BLaER1 treated with 17β-estradiol and CSF1 and Interleukin-3, amounts not matched to agents 10 nM and 100 nM (cell line): ENCODE measurements around the gene CNEP1R1.
A peak's percentile ranks its signal among the peaks of the same experiment; 100 is the strongest.

ENCODE experiments used
- H3K27ac ChIP-seq, 11 experiments: shearing (Covaris generic); formaldehyde crosslinking; 2 replicates each; pipeline ENCODE4 v1.8.1; 2022
- H3K27me3 ChIP-seq, 11 experiments: shearing (Covaris generic); formaldehyde crosslinking; 2 replicates each; pipeline ENCODE4 v1.8.1; 2022
- H3K36me3 ChIP-seq, 11 experiments: shearing (Covaris generic); formaldehyde crosslinking; 2 replicates each; pipeline ENCODE4 v1.8.1; 2022
- H3K4me1 ChIP-seq, 10 experiments: shearing (Covaris generic); formaldehyde crosslinking; 2 replicates each; pipeline ENCODE4 v1.8.1; 2022
- H3K4me2 ChIP-seq, 11 experiments: shearing (Covaris generic); formaldehyde crosslinking; 2 replicates each; pipeline ENCODE4 v1.8.1; 2022
- H3K4me3 ChIP-seq, 10 experiments: shearing (Covaris generic); formaldehyde crosslinking; 2 replicates each; pipeline ENCODE4 v1.8.1; 2022
- H3K9ac ChIP-seq, 11 experiments: shearing (Covaris generic); formaldehyde crosslinking; 2 replicates each; pipeline ENCODE4 v1.8.1; 2022
- H3K9me3 ChIP-seq, 11 experiments: shearing (Covaris generic); formaldehyde crosslinking; replicated peaks in 1 of 11; 2 replicates each; pipeline ENCODE4 v1.8.1; 2022
- H4K20me1 ChIP-seq, 11 experiments: shearing (Covaris generic); formaldehyde crosslinking; 2 replicates each; pipeline ENCODE4 v1.8.1; 2022
- Cebpa-rat ChIP-seq, 11 experiments: shearing (Covaris generic); IDR thresholded peaks; 2 replicates each; pipeline ENCODE4 v1.8.1; 2022

Gene CNEP1R1

GRCh38 chr16:49995720-49996119 is 29.3 kb upstream of the CNEP1R1 start:
- H4K20me1 ChIP-seq = no peaks in the 10 kb centered on the region
- H3K36me3 ChIP-seq = no peaks in the 10 kb centered on the region
- H3K27ac ChIP-seq = no peak overlapping the region
- no peaks in the 10 kb centered on the region for H3K9me3 ChIP-seq
- H3K4me2 ChIP-seq = no peak overlapping the region
- H3K9ac ChIP-seq = no peak overlapping the region
- no peak overlapping the region for H3K4me3 ChIP-seq
- no peaks in the 10 kb centered on the region for H3K27me3 ChIP-seq
- H3K4me1 ChIP-seq = no peaks in the 10 kb centered on the region
- no peak for TF ChIP-seq Cebpa-rat (IDR thresholded peaks at IDR 0.05)

- H3K36me3 ChIP-seq = no peaks in the 10 kb centered on the region
- TF ChIP-seq Cebpa-rat (IDR thresholded peaks at IDR 0.05) = peak in 4 of 11 experiments; percentile 17 to 68 (median 23); a peak in 2 of 22 replicates
- 0 out of 22 replicates have a peak, but pooled peaks cover 0 to 3% (median 0%) of the 10 kb centered on the region in 11 experiments for H3K9me3 ChIP-seq
- no peaks in the 10 kb centered on the region for H3K27me3 ChIP-seq
- H4K20me1 ChIP-seq = no peaks in the 10 kb centered on the region
- H3K4me3 ChIP-seq = no peak overlapping the region
- no peak overlapping the region for H3K27ac ChIP-seq
- no peak overlapping the region for H3K4me2 ChIP-seq
- H3K9ac ChIP-seq = no peak overlapping the region
- no peaks in the 10 kb centered on the region for H3K4me1 ChIP-seq
Observed at GRCh38 chr16:49997721-49998251, 27.2 kb upstream of the CNEP1R1 start.

- no peak overlapping the region for H3K27ac ChIP-seq
- no peak overlapping the region for H3K9ac ChIP-seq
- no peak for TF ChIP-seq Cebpa-rat (IDR thresholded peaks at IDR 0.05)
- H3K4me3 ChIP-seq = no peak overlapping the region
- H3K4me1 ChIP-seq = no peaks in the 10 kb centered on the region
- H4K20me1 ChIP-seq = no peaks in the 10 kb centered on the region
- no peak overlapping the region for H3K4me2 ChIP-seq
- no peaks in the 10 kb centered on the region for H3K27me3 ChIP-seq
- H3K9me3 ChIP-seq = 0 out of 22 replicates have a peak, but pooled peaks cover 0 to 3% (median 0%) of the 10 kb centered on the region in 11 experiments
- no peaks in the 10 kb centered on the region for H3K36me3 ChIP-seq
Observed at GRCh38 chr16:49998991-49999390, 26.0 kb upstream of the CNEP1R1 start.

GRCh38 chr16:50001144-50001543 is 23.9 kb upstream of the CNEP1R1 start:
- Histone ChIP-seq H3K4me2 (no peak overlapping the region), H3K9me3 (peaks cover 0 to 9% (median 0%) of the 10 kb centered on the region in 11 experiments; a peak in 6 of 22 replicates)
- no peak for TF ChIP-seq Cebpa-rat (IDR thresholded peaks at IDR 0.05)

GRCh38 chr16:50002190-50002589 is 22.8 kb upstream of the CNEP1R1 start:
- peaks cover 5 to 19% (median 10%) of the 10 kb centered on the region in 11 experiments; a peak in 19 of 22 replicates for H3K9me3 ChIP-seq
- no peaks in the 10 kb centered on the region for H3K36me3 ChIP-seq
- H3K4me1 ChIP-seq = no peaks in the 10 kb centered on the region
- H3K27me3 ChIP-seq = no peaks in the 10 kb centered on the region
- H3K4me2 ChIP-seq = no peak overlapping the region
- no peak overlapping the region for H3K27ac ChIP-seq
- no peak overlapping the region for H3K9ac ChIP-seq
- H3K4me3 ChIP-seq = no peak overlapping the region
- no peaks in the 10 kb centered on the region for H4K20me1 ChIP-seq
- TF ChIP-seq Cebpa-rat (IDR thresholded peaks at IDR 0.05) = no peak

More at GRCh38 chr16:50001144-50001543, 23.9 kb upstream of the CNEP1R1 start:
- no peak overlapping the region for H3K9ac ChIP-seq
- no peaks in the 10 kb centered on the region for H3K27me3 ChIP-seq
- H3K4me1 ChIP-seq = no peaks in the 10 kb centered on the region
- H3K27ac ChIP-seq = no peak overlapping the region
- H4K20me1 ChIP-seq = no peaks in the 10 kb centered on the region
- no peaks in the 10 kb centered on the region for H3K36me3 ChIP-seq
- no peak overlapping the region for H3K4me3 ChIP-seq

- peaks cover 19 to 35% (median 27%) of the 10 kb centered on the region in 11 experiments for H3K9me3 ChIP-seq
- no peaks in the 10 kb centered on the region for H3K27me3 ChIP-seq
- H3K4me3 ChIP-seq = no peak overlapping the region
- no peak for TF ChIP-seq Cebpa-rat (IDR thresholded peaks at IDR 0.05)
- H4K20me1 ChIP-seq = no peaks in the 10 kb centered on the region
- no peak overlapping the region for H3K4me2 ChIP-seq
- no peaks in the 10 kb centered on the region for H3K4me1 ChIP-seq
- H3K36me3 ChIP-seq = no peaks in the 10 kb centered on the region
- no peak overlapping the region for H3K9ac ChIP-seq
- no peak overlapping the region for H3K27ac ChIP-seq
Observed at GRCh38 chr16:50004239-50004638, 20.8 kb upstream of the CNEP1R1 start.

- Histone ChIP-seq H3K4me1 (peaks cover 0 to 11% (median 8%) of the 10 kb centered on the region in 10 experiments; a peak in 14 of 20 replicates), H3K36me3 (no peaks in the 10 kb centered on the region), H3K27me3 (no peaks in the 10 kb centered on the region), H3K4me3 (no peak overlapping the region), H3K27ac (no peak overlapping the region), H3K9ac (no peak overlapping the region), H3K9me3 (peaks cover 19 to 35% (median 27%) of the 10 kb centered on the region in 11 experiments), H3K4me2 (no peak overlapping the region), H4K20me1 (no peaks in the 10 kb centered on the region)
- no peak for TF ChIP-seq Cebpa-rat (IDR thresholded peaks at IDR 0.05)
Observed at GRCh38 chr16:50006964-50007363, 18.1 kb upstream of the CNEP1R1 start.

- no peaks in the 10 kb centered on the region for H4K20me1 ChIP-seq
- H3K27ac ChIP-seq = no peak overlapping the region
- H3K27me3 ChIP-seq = no peaks in the 10 kb centered on the region
Observed at GRCh38 chr16:50007744-50008143, 17.3 kb upstream of the CNEP1R1 start.

GRCh38 chr16:50010212-50010611 is 14.8 kb upstream of the CNEP1R1 start:
- no peak overlapping the region for H3K4me2 ChIP-seq
- no peak overlapping the region for H3K4me3 ChIP-seq
- no peaks in the 10 kb centered on the region for H3K36me3 ChIP-seq
- no peak for TF ChIP-seq Cebpa-rat (IDR thresholded peaks at IDR 0.05)
- no peak overlapping the region for H3K9ac ChIP-seq
- peaks cover 0 to 13% (median 8%) of the 10 kb centered on the region in 10 experiments; a peak in 14 of 20 replicates for H3K4me1 ChIP-seq
- no peaks in the 10 kb centered on the region for H3K27me3 ChIP-seq
- H3K27ac ChIP-seq = no peak overlapping the region
- H3K9me3 ChIP-seq = peaks cover 19 to 35% (median 27%) of the 10 kb centered on the region in 11 experiments
- H4K20me1 ChIP-seq = no peaks in the 10 kb centered on the region

More at GRCh38 chr16:50007744-50008143, 17.3 kb upstream of the CNEP1R1 start:
- no peak overlapping the region for H3K4me3 ChIP-seq
- H3K9me3 ChIP-seq = peaks cover 19 to 35% (median 27%) of the 10 kb centered on the region in 11 experiments
- peaks cover 0 to 13% (median 8%) of the 10 kb centered on the region in 10 experiments; a peak in 14 of 20 replicates for H3K4me1 ChIP-seq
- no peaks in the 10 kb centered on the region for H3K36me3 ChIP-seq
- TF ChIP-seq Cebpa-rat (IDR thresholded peaks at IDR 0.05) = no peak
- H3K9ac ChIP-seq = no peak overlapping the region
- H3K4me2 ChIP-seq = no peak overlapping the region

GRCh38 chr16:50011707-50012106 is 13.3 kb upstream of the CNEP1R1 start:
- no peaks in the 10 kb centered on the region for H3K36me3 ChIP-seq
- no peak overlapping the region for H3K9ac ChIP-seq
- peak overlapping the region in 9 of 11 experiments; percentile 11 to 52 (median 41); a peak in 12 of 22 replicates for H3K4me2 ChIP-seq
- H3K4me3 ChIP-seq = no peak overlapping the region
- H3K27me3 ChIP-seq = no peaks in the 10 kb centered on the region
- peak in 9 of 11 experiments; percentile 62 to 91 (median 76); a peak in 14 of 22 replicates for TF ChIP-seq Cebpa-rat (IDR thresholded peaks at IDR 0.05)
- H3K9me3 ChIP-seq = peaks cover 19 to 25% (median 22%) of the 10 kb centered on the region in 11 experiments
- H4K20me1 ChIP-seq = no peaks in the 10 kb centered on the region
- H3K27ac ChIP-seq = no peak overlapping the region; a peak in 1 of 22 replicates
- H3K4me1 ChIP-seq = peaks cover 0 to 13% (median 8%) of the 10 kb centered on the region in 10 experiments; a peak in 14 of 20 replicates
